Cardiac muscle cell (in vitro differentiated cells and primary cell): ENCODE results near the gene NPAS3. TPM values are rescaled to one million over a fixed set of nuclear protein-coding genes. Genes with fewer than 3 reads are reported as not detected.

Source experiments
- DNase-seq, 2 donors: peaks; one replicate each; pipeline versions ENCODE4 v3.0.0 to v3.0.0-alpha.2; 2010 to 2017; ENCODE audit warnings: low read depth in 1 of 2, low spot score in 1 of 2
- H3K27ac ChIP-seq: fragments of 200-600 bp; sonication (generic); 2 replicates; pipeline ENCODE4 v1.5.1; 2016
- H3K27me3 ChIP-seq: fragments of 200-600 bp; sonication (generic); 2 replicates; pipeline ENCODE4 v1.6.0; 2016; ENCODE audit warnings: control low read depth
- H3K36me3 ChIP-seq: fragments of 200-600 bp; sonication (generic); 2 replicates; pipeline ENCODE4 v1.5.1; 2016; ENCODE audit warnings: control low read depth
- H3K4me1 ChIP-seq: fragments of 200-600 bp; sonication (generic); 2 replicates; pipeline ENCODE4 v1.8.1; 2017; ENCODE audit warnings: low read depth, mild to moderate bottlenecking, mixed run types
- H3K4me3 ChIP-seq: fragments of 200-600 bp; sonication (generic); 2 replicates; pipeline ENCODE4 v1.5.1; 2016; ENCODE audit warnings: mild to moderate bottlenecking
- H3K9me3 ChIP-seq: fragments of 200-600 bp; sonication (generic); 2 replicates; pipeline ENCODE4 v1.5.1; 2017; ENCODE audit warnings: low read depth, mild to moderate bottlenecking, control low read depth
- polyA plus RNA-seq: library from polyadenylated mRNA; unstranded; fragments of >200 nt; fragmentation: Nextera tagmentation; extraction: Ambion mirVana; gene quantifications from 2 replicates; pipeline ENCODE4 v1.2.1, GENCODE V29; 2016
- total RNA-seq: library from RNA; depleted of rRNA; stranded (reverse); fragments of >200 nt; gene quantifications from 2 replicates; pipeline ENCODE4 v1.2.3, GENCODE V29; 2016
- TF ChIP-seq, protein P1 (sequence below): IDR thresholded peaks from 2 replicates; pipeline ENCODE4 v1.5.1; 2012; ENCODE audit warnings: low read depth, mild to moderate bottlenecking, low read length

Gene NPAS3
- total and polyA plus RNA-seq, 2 experiments from 2014 or later = 0.18 TPM

DNA sequence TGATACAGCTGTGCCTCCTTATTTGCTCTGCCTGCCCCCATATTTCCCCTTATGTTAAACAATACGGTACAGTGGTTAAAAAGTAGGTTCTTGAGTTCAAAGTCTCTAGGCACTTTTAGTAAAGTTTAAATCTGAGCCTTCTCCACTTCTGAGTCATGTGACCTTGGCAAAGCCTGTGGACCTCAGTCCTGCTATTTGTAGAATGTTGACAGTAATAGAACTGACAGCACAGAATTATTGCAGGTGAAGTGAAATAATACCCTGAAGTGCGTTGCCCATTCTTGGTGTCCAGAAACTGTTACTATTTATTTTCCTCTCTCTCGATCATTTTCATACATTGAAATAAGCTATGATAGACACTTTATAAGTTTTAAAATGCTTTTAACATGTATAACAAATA, 512.5 kb downstream of the NPAS3 start:
- Histone ChIP-seq H3K4me3 (no peak overlapping the region), H3K4me1 (peaks cover 9% of the 10 kb centered on the region), H3K27me3 (no peaks in the 10 kb centered on the region), H3K9me3 (no peaks in the 10 kb centered on the region), H3K27ac (no peak overlapping the region), H3K36me3 (no peaks in the 10 kb centered on the region)
- peak in 1 of 2 donors; percentile 51 for DNase-seq
- TF ChIP-seq, protein P1, sequence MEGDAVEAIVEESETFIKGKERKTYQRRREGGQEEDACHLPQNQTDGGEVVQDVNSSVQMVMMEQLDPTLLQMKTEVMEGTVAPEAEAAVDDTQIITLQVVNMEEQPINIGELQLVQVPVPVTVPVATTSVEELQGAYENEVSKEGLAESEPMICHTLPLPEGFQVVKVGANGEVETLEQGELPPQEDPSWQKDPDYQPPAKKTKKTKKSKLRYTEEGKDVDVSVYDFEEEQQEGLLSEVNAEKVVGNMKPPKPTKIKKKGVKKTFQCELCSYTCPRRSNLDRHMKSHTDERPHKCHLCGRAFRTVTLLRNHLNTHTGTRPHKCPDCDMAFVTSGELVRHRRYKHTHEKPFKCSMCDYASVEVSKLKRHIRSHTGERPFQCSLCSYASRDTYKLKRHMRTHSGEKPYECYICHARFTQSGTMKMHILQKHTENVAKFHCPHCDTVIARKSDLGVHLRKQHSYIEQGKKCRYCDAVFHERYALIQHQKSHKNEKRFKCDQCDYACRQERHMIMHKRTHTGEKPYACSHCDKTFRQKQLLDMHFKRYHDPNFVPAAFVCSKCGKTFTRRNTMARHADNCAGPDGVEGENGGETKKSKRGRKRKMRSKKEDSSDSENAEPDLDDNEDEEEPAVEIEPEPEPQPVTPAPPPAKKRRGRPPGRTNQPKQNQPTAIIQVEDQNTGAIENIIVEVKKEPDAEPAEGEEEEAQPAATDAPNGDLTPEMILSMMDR = no peak

DNA sequence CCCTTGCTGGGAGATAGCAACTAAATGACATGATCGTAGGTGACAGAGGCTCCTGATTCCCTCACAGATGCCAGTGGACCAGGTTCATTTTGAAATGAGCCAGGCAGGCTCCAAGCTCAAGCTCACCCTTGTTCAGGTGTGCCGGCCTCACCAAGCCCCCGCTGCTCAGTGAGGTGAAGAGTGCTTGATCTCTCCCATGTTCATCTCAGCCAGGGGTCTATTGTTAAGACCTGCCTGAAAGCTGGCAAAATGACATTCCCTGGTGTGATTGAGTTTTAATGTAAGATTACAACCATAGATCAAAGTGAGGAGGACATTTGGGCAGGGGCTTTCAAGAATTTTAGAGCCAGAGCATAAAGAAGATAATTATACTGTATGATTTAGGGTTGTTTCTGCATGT, 514.3 kb downstream of the NPAS3 start:
- Histone ChIP-seq H3K27me3 (no peaks in the 10 kb centered on the region), H3K36me3 (no peaks in the 10 kb centered on the region), H3K4me3 (no peak overlapping the region), H3K9me3 (no peaks in the 10 kb centered on the region), H3K27ac (no peak overlapping the region), H3K4me1 (peaks cover 9% of the 10 kb centered on the region)
- DNase-seq = no peak
- TF ChIP-seq, protein P1 = no peak

DNA sequence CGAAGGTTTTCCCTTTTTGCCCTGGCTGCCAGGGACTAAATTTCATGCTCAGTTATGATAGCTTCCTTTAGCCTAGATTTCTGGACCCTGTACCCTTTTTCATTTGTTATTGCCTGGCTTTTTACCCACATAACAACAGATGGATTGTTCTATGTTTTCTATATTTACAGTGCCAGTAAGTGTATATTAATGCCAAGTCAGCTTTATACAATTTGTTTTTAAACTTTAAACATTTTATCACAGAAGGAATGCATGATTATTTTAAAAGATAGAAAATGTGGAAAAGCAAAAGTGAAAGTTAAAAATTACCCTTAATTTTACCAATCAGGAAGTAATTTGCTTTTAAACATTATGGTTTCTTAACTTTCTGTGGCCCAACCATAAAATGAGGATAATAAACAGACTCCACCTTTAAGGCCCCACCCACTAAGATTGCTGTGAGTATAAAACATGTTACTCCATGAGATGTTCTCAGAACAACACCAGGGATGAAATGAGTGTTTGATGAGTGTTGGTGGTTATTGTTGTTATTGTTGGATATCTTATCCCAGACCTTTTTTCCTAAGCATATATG, 515.4 kb downstream of the NPAS3 start:
- peaks cover 9% of the 10 kb centered on the region for H3K4me1 ChIP-seq
- no peaks in the 10 kb centered on the region for H3K36me3 ChIP-seq
- TF ChIP-seq, protein P1 = no peak
- H3K4me3 ChIP-seq = no peak overlapping the region
- H3K27ac ChIP-seq = no peak overlapping the region
- H3K27me3 ChIP-seq = no peaks in the 10 kb centered on the region
- DNase-seq = peak in 1 of 2 donors; percentile 5
- no peaks in the 10 kb centered on the region for H3K9me3 ChIP-seq

DNA sequence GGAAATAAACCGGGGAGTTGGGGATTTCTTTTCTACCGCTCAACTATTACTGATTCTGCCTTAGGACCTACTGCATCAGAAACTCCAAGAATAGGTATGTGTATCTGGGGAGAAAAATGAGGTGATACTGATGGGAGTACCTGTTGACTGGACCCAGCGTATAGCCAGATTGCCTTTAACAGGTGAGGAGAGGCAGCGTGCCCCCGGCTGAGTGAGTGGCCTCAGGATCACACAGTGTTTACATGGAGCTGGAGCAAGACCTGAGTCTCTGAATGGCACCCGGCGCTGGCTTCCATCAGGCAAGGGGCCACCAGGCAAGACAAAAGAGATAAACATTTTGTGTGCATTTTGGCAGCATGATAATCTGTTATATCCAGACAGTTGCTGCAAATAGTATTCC, 516.0 kb downstream of the NPAS3 start:
- DNase-seq = no peak
- H3K27me3 ChIP-seq = no peaks in the 10 kb centered on the region
- peaks cover 9% of the 10 kb centered on the region for H3K4me1 ChIP-seq
- no peaks in the 10 kb centered on the region for H3K36me3 ChIP-seq
- no peak overlapping the region for H3K4me3 ChIP-seq
- no peaks in the 10 kb centered on the region for H3K9me3 ChIP-seq
- TF ChIP-seq, protein P1 = no peak
- no peak overlapping the region for H3K27ac ChIP-seq

DNA sequence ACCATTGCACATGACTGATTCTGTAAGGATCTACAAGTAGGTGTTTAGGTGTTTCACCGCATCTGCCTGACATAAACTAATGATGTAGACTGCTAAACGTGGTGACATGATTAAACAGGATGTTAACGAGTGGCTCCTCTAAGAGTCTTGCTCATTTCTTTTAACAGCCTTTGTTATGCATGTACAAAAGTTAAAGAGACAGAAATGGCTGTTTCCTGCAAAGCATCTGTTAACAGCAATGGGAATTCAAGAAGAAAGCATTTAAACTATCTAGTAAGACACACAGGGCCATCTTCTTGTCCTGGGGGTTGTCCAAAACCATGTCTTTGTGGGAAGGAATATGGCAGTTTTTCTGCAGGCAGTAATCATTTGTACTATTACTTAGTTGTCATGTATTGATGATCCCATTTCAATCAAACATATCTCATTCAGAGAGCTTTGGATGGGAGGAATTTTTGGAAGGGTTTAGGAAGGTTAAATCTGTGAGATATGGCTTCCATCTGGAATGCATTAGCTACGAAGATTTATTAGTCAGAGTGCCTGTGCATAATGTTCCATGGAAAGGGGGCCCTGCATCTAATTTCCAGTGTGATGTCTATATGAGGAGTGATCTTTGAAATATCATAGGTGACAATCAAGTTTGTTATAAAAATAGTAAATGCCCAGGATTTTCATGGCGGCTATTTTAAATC, 517.1 kb downstream of the NPAS3 start:
- Histone ChIP-seq H3K4me1 (peaks cover 9% of the 10 kb centered on the region), H3K4me3 (no peak overlapping the region), H3K9me3 (no peaks in the 10 kb centered on the region), H3K27me3 (no peaks in the 10 kb centered on the region), H3K36me3 (no peaks in the 10 kb centered on the region), H3K27ac (no peak overlapping the region)
- no peak for DNase-seq
- TF ChIP-seq, protein P1 = no peak
